HepG2 (cell line): ENCODE results near the gene RDH16. TPM values are rescaled to one million over a fixed set of nuclear protein-coding genes. Genes with fewer than 3 reads are reported as not detected.

ENCODE experiments used
- ATAD3A ChIP-seq: sonication (generic); formaldehyde crosslinking; IDR thresholded peaks from 2 replicates; pipeline ENCODE4 v1.4.0; 2020; ENCODE audit warnings: missing genetic modification reagents
- ELF3 ChIP-seq: IDR thresholded peaks from 2 replicates; pipeline ENCODE4 v1.6.1; 2016; ENCODE audit warnings: missing genetic modification reagents, missing compliant biosample characterization
- HNF1A ChIP-seq, 2 experiments: sonication (generic) in 1 of 2; formaldehyde crosslinking in 1 of 2; IDR thresholded peaks; 2 replicates each; pipeline versions ENCODE4 v1.4.0 to v1.6.1; 2016 to 2020; ENCODE audit warnings: borderline replicate concordance in 1 of 2, low read depth in 1 of 2, mild to moderate bottlenecking in 1 of 2, missing genetic modification reagents in 1 of 2
- POLR2A ChIP-seq, 2 experiments: IDR thresholded peaks; 2 replicates each; pipeline ENCODE4 v1.6.1; 2011; ENCODE audit warnings: low read depth in 2 of 2, low read length in 2 of 2, mild to moderate bottlenecking in 1 of 2, moderate library complexity in 1 of 2; ENCODE audit not compliant: insufficient read depth in 1 of 2
- RXRA ChIP-seq: sonication (generic); formaldehyde crosslinking; IDR thresholded peaks from 2 replicates; pipeline ENCODE4 v1.5.1; 2020; ENCODE audit warnings: missing genetic modification reagents
- ZNF572 ChIP-seq: sonication (generic); formaldehyde crosslinking; IDR thresholded peaks from 2 replicates; pipeline ENCODE4 v1.5.1; 2020; ENCODE audit warnings: mild to moderate bottlenecking, missing genetic modification reagents
- polyA plus RNA-seq, 8 experiments: library from polyadenylated mRNA; depleted of rRNA in 3 of 8; stranded (reverse) in 7 of 8; unstranded in 1 of 8; fragments of >200 nt; fragmentation: Illumina TruSeq in 4 of 8; extraction: Trizol in 4 of 8; gene quantifications; 2 replicates each; pipeline versions ENCODE4 v1.2.1 to v1.2.3, GENCODE V29; 2011 to 2016; ENCODE audit warnings: low read depth in 4 of 8, missing spikeins in 1 of 8, mixed read lengths in 1 of 8; ENCODE audit not compliant: insufficient read depth in 1 of 8
- total RNA-seq, 5 experiments: library from RNA; depleted of rRNA; stranded (reverse); fragments of >200 nt; fragmentation: Illumina TruSeq; extraction: Trizol; gene quantifications; 2 replicates each; pipeline ENCODE4 v1.2.3, GENCODE V29; 2016; ENCODE audit warnings: low read depth in 1 of 5
- TF ChIP-seq, protein P1 (sequence below): sonication (generic); formaldehyde crosslinking; conservative IDR thresholded peaks from 2 replicates; pipeline ENCODE4 v1.8.0; 2022; ENCODE audit warnings: mild to moderate bottlenecking, moderate library complexity, missing genetic modification reagents
- TF ChIP-seq, protein P2 (sequence below): sonication (generic); formaldehyde crosslinking; IDR thresholded peaks from 2 replicates; pipeline ENCODE4 v1.4.0; 2020; ENCODE audit warnings: missing genetic modification reagents, mild to moderate bottlenecking, borderline replicate concordance
- TF ChIP-seq, protein P3 (sequence below): IDR thresholded peaks from 2 replicates; pipeline ENCODE4 v1.6.1; 2012; ENCODE audit warnings: inconsistent platforms
- TF ChIP-seq, protein P4 (sequence below): sonication (generic); formaldehyde crosslinking; IDR thresholded peaks from 2 replicates; pipeline ENCODE4 v1.5.0; 2020; ENCODE audit warnings: mild to moderate bottlenecking, missing genetic modification reagents, borderline replicate concordance
- TF ChIP-seq, protein P5 (sequence below): sonication (generic); formaldehyde crosslinking; IDR thresholded peaks from 2 replicates; pipeline ENCODE4 v1.4.0; 2020; ENCODE audit warnings: missing genetic modification reagents, mild to moderate bottlenecking, borderline replicate concordance

Gene RDH16
- total and polyA plus RNA-seq, 2 of the 13 experiments (the other 11 are each of a cell fraction or from before 2014, with no cell fraction given) = 0.05 to 0.13 TPM

DNA sequence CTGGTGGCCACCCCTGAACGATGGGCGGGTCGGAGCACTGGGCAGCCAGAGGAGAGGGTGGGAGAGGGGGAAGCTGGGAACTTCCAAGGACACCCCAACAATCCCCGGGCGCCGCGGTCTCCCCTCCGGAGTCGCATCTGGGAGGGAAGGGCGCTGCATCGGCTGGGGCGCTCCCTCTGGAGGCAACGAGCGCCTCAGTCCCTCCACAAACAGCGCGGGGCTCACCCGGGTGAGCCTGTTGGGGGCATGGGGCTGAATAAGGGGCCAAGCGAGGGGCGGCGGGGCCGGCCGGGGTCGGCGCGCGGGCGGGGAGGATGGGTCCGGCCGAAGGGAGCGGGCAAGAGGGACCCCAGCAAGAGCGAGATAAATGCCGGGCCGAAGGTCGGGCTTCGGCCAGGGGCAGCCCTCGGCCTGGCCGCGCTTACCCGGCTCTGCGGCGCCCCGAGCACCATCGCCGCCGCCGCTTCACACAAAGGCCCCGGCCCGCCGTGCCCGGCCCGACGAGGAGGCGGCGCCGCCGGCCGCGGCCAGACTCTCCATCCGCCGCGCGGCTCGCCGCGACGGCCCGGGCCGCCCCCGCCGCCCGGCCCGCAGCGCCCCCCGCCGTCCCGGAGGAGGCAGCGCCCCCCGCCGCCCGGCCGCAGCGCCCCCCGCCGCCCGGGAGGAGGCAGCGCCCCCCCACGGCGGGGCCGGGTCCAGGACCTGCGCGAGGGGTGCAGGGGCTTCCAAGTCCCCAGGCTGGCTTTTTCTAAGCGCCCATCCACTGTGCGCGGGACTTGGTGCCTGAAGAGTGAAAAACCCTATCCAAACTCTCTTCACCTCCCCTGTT is 48.8 kb upstream of the RDH16 start, which contains the start of gene ZBTB39 (continued):
- TF ChIP-seq, protein P1, sequence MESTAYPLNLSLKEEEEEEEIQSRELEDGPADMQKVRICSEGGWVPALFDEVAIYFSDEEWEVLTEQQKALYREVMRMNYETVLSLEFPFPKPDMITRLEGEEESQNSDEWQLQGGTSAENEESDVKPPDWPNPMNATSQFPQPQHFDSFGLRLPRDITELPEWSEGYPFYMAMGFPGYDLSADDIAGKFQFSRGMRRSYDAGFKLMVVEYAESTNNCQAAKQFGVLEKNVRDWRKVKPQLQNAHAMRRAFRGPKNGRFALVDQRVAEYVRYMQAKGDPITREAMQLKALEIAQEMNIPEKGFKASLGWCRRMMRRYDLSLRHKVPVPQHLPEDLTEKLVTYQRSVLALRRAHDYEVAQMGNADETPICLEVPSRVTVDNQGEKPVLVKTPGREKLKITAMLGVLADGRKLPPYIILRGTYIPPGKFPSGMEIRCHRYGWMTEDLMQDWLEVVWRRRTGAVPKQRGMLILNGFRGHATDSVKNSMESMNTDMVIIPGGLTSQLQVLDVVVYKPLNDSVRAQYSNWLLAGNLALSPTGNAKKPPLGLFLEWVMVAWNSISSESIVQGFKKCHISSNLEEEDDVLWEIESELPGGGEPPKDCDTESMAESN (CRISPR knock-in tag) = 0 out of 2 replicates have a peak, but pooled peaks have one; percentile 10
- no peak for TF ChIP-seq RXRA
- no peak for TF ChIP-seq ATAD3A (CRISPR knock-in tag)
- TF ChIP-seq, protein P2, sequence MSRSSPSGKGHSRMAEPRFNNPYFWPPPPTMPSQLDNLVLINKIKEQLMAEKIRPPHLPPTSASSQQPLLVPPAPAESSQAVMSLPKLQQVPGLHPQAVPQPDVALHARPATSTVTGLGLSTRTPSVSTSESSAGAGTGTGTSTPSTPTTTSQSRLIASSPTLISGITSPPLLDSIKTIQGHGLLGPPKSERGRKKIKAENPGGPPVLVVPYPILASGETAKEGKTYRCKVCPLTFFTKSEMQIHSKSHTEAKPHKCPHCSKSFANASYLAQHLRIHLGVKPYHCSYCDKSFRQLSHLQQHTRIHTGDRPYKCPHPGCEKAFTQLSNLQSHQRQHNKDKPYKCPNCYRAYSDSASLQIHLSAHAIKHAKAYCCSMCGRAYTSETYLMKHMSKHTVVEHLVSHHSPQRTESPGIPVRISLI (CRISPR knock-in tag) = no peak
- TF ChIP-seq ELF3 (CRISPR knock-in tag) = no peak
- TF ChIP-seq, protein P3, sequence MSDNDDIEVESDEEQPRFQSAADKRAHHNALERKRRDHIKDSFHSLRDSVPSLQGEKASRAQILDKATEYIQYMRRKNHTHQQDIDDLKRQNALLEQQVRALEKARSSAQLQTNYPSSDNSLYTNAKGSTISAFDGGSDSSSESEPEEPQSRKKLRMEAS = peak; percentile 31; the same call in 1 of the 2 replicates
- TF ChIP-seq ZNF572 (CRISPR knock-in tag) = no peak
- no peak for TF ChIP-seq HNF1A (IDR thresholded peaks at IDR 0.05; ENCODE audit: low read depth)
- TF ChIP-seq HNF1A (CRISPR knock-in tag; IDR thresholded peaks at IDR 0.05; ENCODE audit: borderline replicate concordance) = no peak
- TF ChIP-seq, protein P4, sequence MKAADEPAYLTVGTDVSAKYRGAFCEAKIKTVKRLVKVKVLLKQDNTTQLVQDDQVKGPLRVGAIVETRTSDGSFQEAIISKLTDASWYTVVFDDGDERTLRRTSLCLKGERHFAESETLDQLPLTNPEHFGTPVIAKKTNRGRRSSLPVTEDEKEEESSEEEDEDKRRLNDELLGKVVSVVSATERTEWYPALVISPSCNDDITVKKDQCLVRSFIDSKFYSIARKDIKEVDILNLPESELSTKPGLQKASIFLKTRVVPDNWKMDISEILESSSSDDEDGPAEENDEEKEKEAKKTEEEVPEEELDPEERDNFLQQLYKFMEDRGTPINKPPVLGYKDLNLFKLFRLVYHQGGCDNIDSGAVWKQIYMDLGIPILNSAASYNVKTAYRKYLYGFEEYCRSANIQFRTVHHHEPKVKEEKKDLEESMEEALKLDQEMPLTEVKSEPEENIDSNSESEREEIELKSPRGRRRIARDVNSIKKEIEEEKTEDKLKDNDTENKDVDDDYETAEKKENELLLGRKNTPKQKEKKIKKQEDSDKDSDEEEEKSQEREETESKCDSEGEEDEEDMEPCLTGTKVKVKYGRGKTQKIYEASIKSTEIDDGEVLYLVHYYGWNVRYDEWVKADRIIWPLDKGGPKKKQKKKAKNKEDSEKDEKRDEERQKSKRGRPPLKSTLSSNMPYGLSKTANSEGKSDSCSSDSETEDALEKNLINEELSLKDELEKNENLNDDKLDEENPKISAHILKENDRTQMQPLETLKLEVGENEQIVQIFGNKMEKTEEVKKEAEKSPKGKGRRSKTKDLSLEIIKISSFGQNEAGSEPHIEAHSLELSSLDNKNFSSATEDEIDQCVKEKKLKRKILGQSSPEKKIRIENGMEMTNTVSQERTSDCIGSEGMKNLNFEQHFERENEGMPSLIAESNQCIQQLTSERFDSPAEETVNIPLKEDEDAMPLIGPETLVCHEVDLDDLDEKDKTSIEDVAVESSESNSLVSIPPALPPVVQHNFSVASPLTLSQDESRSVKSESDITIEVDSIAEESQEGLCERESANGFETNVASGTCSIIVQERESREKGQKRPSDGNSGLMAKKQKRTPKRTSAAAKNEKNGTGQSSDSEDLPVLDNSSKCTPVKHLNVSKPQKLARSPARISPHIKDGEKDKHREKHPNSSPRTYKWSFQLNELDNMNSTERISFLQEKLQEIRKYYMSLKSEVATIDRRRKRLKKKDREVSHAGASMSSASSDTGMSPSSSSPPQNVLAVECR = peak; percentile 31; the same call in 1 of the 2 replicates
- peak; percentile 54 to 68; a peak in 3 of 4 replicates for TF ChIP-seq POLR2A (IDR thresholded peaks at IDR 0.05; ENCODE audit: insufficient read depth in 1 of 2, low read depth in 2 of 2, low read length in 2 of 2)
- TF ChIP-seq, protein P5, sequence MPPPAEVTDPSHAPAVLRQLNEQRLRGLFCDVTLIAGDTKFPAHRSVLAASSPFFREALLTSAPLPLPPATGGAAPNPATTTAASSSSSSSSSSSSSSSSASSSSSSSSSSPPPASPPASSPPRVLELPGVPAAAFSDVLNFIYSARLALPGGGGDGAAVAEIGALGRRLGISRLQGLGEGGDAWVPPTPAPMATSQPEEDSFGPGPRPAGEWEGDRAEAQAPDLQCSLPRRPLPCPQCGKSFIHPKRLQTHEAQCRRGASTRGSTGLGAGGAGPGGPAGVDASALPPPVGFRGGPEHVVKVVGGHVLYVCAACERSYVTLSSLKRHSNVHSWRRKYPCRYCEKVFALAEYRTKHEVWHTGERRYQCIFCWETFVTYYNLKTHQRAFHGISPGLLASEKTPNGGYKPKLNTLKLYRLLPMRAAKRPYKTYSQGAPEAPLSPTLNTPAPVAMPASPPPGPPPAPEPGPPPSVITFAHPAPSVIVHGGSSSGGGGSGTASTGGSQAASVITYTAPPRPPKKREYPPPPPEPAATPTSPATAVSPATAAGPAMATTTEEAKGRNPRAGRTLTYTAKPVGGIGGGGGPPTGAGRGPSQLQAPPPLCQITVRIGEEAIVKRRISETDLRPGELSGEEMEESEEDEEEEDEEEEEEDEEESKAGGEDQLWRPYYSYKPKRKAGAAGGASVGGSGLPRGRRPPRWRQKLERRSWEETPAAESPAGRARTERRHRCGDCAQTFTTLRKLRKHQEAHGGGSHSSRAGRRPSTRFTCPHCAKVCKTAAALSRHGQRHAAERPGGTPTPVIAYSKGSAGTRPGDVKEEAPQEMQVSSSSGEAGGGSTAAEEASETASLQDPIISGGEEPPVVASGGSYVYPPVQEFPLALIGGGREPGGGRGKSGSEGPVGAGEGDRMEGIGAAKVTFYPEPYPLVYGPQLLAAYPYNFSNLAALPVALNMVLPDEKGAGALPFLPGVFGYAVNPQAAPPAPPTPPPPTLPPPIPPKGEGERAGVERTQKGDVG (CRISPR knock-in tag) = no peak
